Measurements from ENCODE around the gene TPRA1. TPM values are rescaled to one million over a fixed set of nuclear protein-coding genes. Genes with fewer than 3 reads are reported as not detected.

TPRA1 gene
- total and polyA plus RNA-seq, 12 donors: 13.5 to 65.6 (median 46.4) TPM

DNA sequence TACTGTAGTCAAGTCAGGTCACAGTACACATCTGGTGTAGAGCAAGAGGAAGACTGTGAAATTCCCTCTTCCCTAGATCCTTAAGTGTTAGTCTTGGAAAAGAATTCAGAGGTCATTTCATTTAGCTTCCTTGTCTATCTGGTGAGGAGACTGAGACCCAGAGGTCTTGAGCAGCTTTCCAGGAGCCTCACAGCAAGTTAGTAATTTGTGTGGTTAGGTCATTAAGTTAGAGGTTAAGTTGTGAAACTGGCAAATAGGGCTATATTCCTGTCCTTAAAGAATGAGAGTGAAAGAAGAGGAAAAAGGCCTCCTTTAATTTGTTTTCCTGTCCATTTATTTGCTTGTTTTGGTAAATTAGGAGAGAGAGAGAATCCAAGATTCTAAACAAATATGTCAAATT lies 47.4 kb upstream of the TPRA1 start:
- no peak for DNase-seq
- Histone ChIP-seq H3K27ac (no peak overlapping the region), H3K36me3 (replicated peaks in 1 of 2) (no peaks in the 10 kb centered on the region), H3K9me3 (replicated peaks in 1 of 3) (no peaks in the 10 kb centered on the region), H3K4me1 (replicated peaks in 1 of 2) (no peaks in the 10 kb centered on the region), H3K27me3 (no peaks in the 10 kb centered on the region), H3K4me3 (no peak overlapping the region)
- no peak for TF ChIP-seq POLR2A (IDR thresholded peaks at IDR 0.05)
- TF ChIP-seq, protein P1, sequence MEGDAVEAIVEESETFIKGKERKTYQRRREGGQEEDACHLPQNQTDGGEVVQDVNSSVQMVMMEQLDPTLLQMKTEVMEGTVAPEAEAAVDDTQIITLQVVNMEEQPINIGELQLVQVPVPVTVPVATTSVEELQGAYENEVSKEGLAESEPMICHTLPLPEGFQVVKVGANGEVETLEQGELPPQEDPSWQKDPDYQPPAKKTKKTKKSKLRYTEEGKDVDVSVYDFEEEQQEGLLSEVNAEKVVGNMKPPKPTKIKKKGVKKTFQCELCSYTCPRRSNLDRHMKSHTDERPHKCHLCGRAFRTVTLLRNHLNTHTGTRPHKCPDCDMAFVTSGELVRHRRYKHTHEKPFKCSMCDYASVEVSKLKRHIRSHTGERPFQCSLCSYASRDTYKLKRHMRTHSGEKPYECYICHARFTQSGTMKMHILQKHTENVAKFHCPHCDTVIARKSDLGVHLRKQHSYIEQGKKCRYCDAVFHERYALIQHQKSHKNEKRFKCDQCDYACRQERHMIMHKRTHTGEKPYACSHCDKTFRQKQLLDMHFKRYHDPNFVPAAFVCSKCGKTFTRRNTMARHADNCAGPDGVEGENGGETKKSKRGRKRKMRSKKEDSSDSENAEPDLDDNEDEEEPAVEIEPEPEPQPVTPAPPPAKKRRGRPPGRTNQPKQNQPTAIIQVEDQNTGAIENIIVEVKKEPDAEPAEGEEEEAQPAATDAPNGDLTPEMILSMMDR (IDR thresholded peaks at IDR 0.05): no peak
- intact Hi-C loops (cut with DNase I): no loop called here

- WGBS, 4 donors: 67 to 73% (median 71%) methylated on average over 3 of the region's 3 CpGs
- no peaks in the 10 kb centered on the region for H3K9me3 ChIP-seq (replicated peaks in 1 of 3)
- H3K27ac ChIP-seq: no peak overlapping the region
- H3K36me3 ChIP-seq (replicated peaks in 1 of 2): no peaks in the 10 kb centered on the region
- H3K27me3 ChIP-seq: no peaks in the 10 kb centered on the region
- TF ChIP-seq POLR2A (IDR thresholded peaks at IDR 0.05): no peak
- TF ChIP-seq, protein P1 (IDR thresholded peaks at IDR 0.05): no peak
- no peaks in the 10 kb centered on the region for H3K4me1 ChIP-seq (replicated peaks in 1 of 2)
- no peak for DNase-seq
- H3K4me3 ChIP-seq: no peak overlapping the region
- intact Hi-C loops (cut with DNase I): no loop called here
Observed at GRCh38 chr3:127637546-127637945, 47.0 kb upstream of the TPRA1 start.

DNA sequence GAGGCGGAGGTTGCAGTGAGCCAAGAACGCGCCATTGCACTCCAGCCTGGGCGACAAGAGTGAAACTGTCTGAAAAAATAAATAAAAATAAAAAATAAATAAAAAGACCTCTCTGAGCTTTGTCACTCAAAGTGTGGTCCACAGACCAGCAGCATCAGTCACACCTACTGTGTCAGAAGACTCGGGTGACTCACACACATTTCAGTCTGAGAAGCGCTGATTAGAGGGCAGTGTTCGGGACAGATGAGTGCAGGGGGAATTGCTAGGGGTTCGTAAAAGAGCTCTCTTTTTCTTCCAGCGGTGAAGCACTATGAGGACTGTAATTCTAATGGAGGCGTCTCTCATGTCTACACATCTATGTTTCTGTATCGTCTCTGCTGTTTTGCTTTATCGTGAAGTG lies 44.1 kb upstream of the TPRA1 start:
- DNase-seq: no peak
- TF ChIP-seq, protein P1 (IDR thresholded peaks at IDR 0.05): no peak
- no peak for TF ChIP-seq POLR2A (IDR thresholded peaks at IDR 0.05)
- 90 to 93% (median 93%) methylated on average over 12 of the region's 12 CpGs for WGBS, 4 donors

DNA sequence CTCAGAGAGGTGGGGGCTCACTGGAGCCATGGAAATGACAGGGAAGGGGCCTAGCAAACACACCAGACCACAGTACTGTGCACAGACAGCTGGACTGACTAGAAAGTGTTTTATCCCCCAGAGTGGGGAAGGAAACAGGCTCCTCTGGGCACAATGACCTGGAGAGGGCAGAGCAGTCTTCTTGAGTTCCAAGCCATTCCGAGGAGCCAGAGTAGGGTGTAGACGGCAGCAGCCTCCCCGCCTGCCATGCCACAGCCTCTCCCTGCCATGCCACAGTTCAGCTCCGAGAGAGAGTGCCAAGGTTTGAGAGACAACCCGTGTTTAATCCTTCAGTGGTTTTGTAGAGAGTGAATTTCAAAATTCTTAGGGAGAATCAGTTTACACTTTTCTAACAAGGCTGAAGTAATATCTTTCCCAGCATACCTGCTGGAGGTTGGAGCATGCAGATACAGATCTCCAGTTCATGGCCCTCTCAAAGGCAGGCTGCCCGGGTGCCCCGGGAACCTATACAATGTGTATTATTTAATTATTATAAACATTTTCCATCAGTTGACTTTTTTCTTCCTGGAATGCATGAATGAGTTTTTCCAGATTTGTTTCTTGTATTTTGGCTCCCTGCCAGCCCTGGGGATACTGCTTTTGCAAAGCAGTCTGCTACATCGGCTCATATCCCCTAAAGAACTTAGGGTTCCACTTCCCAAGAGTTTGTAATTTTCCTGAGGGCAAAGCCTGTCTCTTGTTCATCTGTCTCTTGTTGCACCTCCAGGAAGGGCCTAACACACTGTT lies 41.7 kb upstream of the TPRA1 start:
- DNase-seq: no peak
- intact Hi-C loops (cut with DNase I): no loop called here

More for the DNA sequence above, 44.1 kb upstream of the TPRA1 start:
- no peaks in the 10 kb centered on the region for H3K36me3 ChIP-seq (replicated peaks in 1 of 2)
- peaks cover 6 to 8% of the 10 kb centered on the region in 2 donors for H3K4me1 ChIP-seq (replicated peaks in 1 of 2)
- H3K4me3 ChIP-seq: no peak overlapping the region
- no peaks in the 10 kb centered on the region for H3K27me3 ChIP-seq
- H3K27ac ChIP-seq: no peak overlapping the region
- no peaks in the 10 kb centered on the region for H3K9me3 ChIP-seq (replicated peaks in 1 of 3)
- intact Hi-C loops (cut with DNase I): no loop called here

More for the DNA sequence above, 41.7 kb upstream of the TPRA1 start:
- Histone ChIP-seq H3K4me1 (replicated peaks in 1 of 2) (peaks cover 8 to 11% of the 10 kb centered on the region in 2 donors), H3K36me3 (replicated peaks in 1 of 2) (no peaks in the 10 kb centered on the region), H3K27ac (no peak overlapping the region), H3K9me3 (replicated peaks in 1 of 3) (no peaks in the 10 kb centered on the region), H3K4me3 (no peak overlapping the region), H3K27me3 (no peaks in the 10 kb centered on the region)
- 67 to 86% (median 82%) methylated on average over 4 to 8 of the region's 8 CpGs for WGBS, 4 donors
- TF ChIP-seq, protein P1 (IDR thresholded peaks at IDR 0.05): no peak
- no peak for TF ChIP-seq POLR2A (IDR thresholded peaks at IDR 0.05)

Data from adrenal gland (tissue), 12 donors.